ENCODE data around the gene C2CD4C. TPM values are rescaled to one million over a fixed set of nuclear protein-coding genes. Genes with fewer than 3 reads are reported as not detected.

Gene C2CD4C
- total and polyA plus RNA-seq, 10 of the 15 experiments (the other 5 are each of a cell fraction or from before 2014, with no cell fraction given) = not detected

- CTCF ChIA-PET = interaction anchor here (1.2 kb wide), 1 partner anchor 69 kb away, joined by 3 read pairs; no protein-coding TSS in a partner anchor
- FAIRE-seq (no peak), ATAC-seq (no peak), DNase-seq (ENCODE audit: low read depth, low spot score) (no peak)
- Histone ChIP-seq H3K36me3 (ENCODE audit: control insufficient read depth in 2 of 2, insufficient read depth in 2 of 2, low read length in 1 of 2) (no peaks in the 10 kb centered on the region), H3K4me1 (ENCODE audit: control insufficient read depth, insufficient read depth, low read length) (no peaks in the 10 kb centered on the region), H3K79me2 (ENCODE audit: control insufficient read depth, insufficient read depth, low read length) (no peaks in the 10 kb centered on the region), H3K27ac (ENCODE audit: control insufficient read depth, insufficient read depth) (no peak overlapping the region), H3K4me2 (ENCODE audit: control insufficient read depth, insufficient read depth) (no peak overlapping the region), H3K9me3 (replicated peaks; ENCODE audit: control insufficient read depth, insufficient read depth, low read length) (no peaks in the 10 kb centered on the region), H3K27me3 (replicated peaks in 1 of 2; ENCODE audit: control insufficient read depth in 2 of 2, insufficient read depth in 2 of 2, low read length in 1 of 2) (peaks cover 0 to 3% of the 10 kb centered on the region in 2 experiments; a peak in 1 of 4 replicates), H3K4me3 (no peak overlapping the region), H2AFZ (ENCODE audit: control insufficient read depth, low read depth, low read length) (no peak overlapping the region), H4K20me1 (ENCODE audit: control insufficient read depth, insufficient read depth) (no peaks in the 10 kb centered on the region), H3K9ac (ENCODE audit: control insufficient read depth, insufficient read depth, low read length) (no peak overlapping the region)
- POLR2A ChIA-PET = no interaction called here
- SMC1A ChIA-PET (ENCODE audit: uncharacterized antibody, unreplicated experiment) = no interaction called here
- in situ Hi-C loops (cut with MboI) = no loop called here
- RAD21 ChIA-PET (ENCODE audit: unreplicated experiment) = no interaction called here
- WGBS (ENCODE audit: insufficient coverage, insufficient replicate concordance, low lambda C conversion rate, missing lambda C conversion rate) = 41% methylated on average over 12 of the region's 13 CpGs
- no TSS peak for BruUV-seq (replicated peaks)
- intact Hi-C loops (cut with micrococcal nuclease; ENCODE audit: unreplicated experiment) = no loop called here
- TF ChIP-seq CEBPZ (IDR thresholded peaks at IDR 0.05; ENCODE audit: low read depth, low read length) (no peak), SUZ12 (IDR thresholded peaks at IDR 0.05; ENCODE audit: unreplicated experiment) (no peak), PRDM15 (CRISPR knock-in tag; IDR thresholded peaks at IDR 0.05) (no peak), TBL1XR1 (IDR thresholded peaks at IDR 0.05; ENCODE audit: low read depth, low read length) (no peak), PKNOX1 (IDR thresholded peaks at IDR 0.05) (no peak), ESRRA (IDR thresholded peaks at IDR 0.05; ENCODE audit: low read length) (no peak), RELB (IDR thresholded peaks at IDR 0.05; ENCODE audit: low read depth) (no peak), EGR1 (IDR thresholded peaks at IDR 0.05; ENCODE audit: borderline replicate concordance in 1 of 2, low read depth in 2 of 2, low read length in 2 of 2) (no peak), FOXK2 (IDR thresholded peaks at IDR 0.05) (no peak), GATAD2B (conservative IDR thresholded peaks at IDR 0.05; ENCODE audit: low read depth) (no peak), MXI1 (IDR thresholded peaks at IDR 0.05; ENCODE audit: low read depth, low read length) (no peak)
- TF ChIP-seq, protein P1, sequence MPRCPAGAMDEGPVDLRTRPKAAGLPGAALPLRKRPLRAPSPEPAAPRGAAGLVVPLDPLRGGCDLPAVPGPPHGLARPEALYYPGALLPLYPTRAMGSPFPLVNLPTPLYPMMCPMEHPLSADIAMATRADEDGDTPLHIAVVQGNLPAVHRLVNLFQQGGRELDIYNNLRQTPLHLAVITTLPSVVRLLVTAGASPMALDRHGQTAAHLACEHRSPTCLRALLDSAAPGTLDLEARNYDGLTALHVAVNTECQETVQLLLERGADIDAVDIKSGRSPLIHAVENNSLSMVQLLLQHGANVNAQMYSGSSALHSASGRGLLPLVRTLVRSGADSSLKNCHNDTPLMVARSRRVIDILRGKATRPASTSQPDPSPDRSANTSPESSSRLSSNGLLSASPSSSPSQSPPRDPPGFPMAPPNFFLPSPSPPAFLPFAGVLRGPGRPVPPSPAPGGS (IDR thresholded peaks at IDR 0.05; ENCODE audit: borderline replicate concordance, insufficient read depth, low read depth, low read length, poor library complexity, severe bottlenecking) = no peak
Observed at GRCh38 chr19:411723-412355, 2.9 kb upstream of the C2CD4C start.
